Measurements from ENCODE around the gene MYO5B.
"Not testable (repeated sequence)": the region's sequence is repeated elsewhere in the genome, so short reads cannot be mapped to it uniquely, and the experiment has no call there.

The MYO5B gene

DNA sequence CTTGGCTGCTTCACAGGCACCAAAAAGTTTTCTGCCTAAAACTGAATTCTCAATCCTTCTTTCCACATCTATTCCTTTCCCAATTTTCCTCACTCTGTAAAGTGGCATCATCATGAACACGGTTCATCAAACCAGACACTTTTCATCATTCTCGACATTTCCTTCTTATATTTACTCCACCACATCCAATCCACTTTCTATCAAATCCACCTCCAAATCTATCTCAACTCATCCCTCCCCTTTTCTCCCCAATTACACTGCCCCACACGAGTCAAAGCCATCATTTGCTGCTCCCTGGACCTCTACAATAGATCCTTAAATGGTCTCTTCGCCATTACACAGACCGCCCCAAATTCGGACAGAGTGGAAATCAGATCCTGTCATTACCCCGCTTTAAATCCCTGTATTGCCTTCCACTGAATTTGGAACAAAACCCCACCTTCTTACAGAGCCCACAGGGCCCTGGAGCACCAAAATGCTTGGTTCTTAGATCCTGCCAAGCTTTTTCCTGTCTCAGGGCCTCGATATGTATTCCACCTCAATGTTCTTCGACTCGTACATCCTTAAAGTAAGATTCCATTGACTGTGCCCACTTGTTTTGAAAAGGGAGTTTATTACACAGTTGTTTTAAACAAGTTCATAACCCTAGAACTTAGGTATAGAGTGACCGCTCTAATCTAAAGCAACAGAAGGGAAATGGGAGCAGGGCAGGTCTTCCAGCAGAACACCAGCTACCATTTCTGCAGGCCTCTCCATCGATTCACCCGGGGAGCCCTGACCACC, 382.5 kb downstream of the MYO5B start:
- in situ Hi-C loops (cut with MboI; ENCODE audit: low sequenced_read_pairs): no loop called here

DNA sequence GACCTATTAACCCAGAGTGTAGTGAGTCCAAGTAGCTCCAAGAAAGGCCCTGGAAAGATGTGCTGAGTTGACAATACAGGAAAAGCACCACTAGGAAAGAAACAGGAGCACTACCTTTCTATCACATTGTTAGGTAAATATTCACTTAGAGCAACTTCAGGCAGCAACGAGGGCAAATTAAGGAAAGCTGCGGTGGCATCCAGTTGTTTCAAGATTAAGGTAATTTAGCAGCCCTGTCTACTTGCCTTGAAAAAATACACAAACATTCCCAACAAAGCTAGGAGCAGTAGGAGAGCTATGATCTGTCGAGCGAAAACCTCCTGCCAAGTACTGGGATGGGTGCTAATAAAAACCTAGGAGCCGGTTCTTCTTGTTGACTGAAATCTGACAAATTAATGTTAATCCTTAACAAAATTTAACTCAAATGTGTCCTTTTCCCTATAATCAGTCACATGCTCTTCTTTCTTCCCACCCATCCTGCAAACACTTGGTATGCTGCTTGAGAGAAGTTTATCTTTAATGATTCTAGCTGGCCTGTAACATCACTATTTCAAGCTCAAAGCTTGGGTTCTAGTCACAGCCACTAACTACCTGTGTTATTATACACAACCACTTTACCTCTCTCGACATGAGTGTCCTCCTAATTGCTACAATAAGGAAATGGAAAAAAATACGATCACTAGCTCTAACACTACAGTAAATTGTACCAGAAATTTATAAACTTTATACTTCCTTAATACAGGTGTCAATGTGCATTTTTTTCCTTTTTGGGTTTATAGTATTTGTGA, 383.6 kb downstream of the MYO5B start:
- in situ Hi-C loops (cut with MboI; ENCODE audit: low sequenced_read_pairs): no loop called here

- in situ Hi-C loops (cut with MboI; ENCODE audit: low sequenced_read_pairs): not testable (repeated sequence)
Measured at GRCh38 chr18:49808553-49809191, 386.3 kb downstream of the MYO5B start.

GRCh38 chr18:49804096-49804495, 390.9 kb downstream of the MYO5B start:
- in situ Hi-C loops (cut with MboI; ENCODE audit: low sequenced_read_pairs): no loop called here

DNA sequence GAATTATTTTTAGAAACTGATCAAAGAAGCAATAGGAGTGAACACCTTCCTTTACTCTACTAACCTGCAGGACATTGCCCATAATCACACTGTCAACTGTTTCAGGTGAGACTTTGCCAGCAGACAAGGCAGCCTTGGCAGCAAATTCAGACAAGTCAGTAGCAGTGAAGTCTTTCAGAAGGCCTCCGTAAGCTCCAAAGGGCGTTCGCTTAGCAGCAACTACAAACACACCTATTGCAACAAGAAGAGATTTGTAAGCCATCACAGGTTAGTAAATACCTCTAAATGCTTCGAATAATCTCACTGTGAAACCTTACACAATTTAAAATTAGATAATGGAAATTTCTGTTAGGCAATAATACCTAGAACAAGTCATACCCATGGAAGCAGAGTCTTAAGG, 392.3 kb downstream of the MYO5B start:
- in situ Hi-C loops (cut with MboI; ENCODE audit: low sequenced_read_pairs): no loop called here

- in situ Hi-C loops (cut with MboI; ENCODE audit: low sequenced_read_pairs): not testable (repeated sequence)
Measured at GRCh38 chr18:49800491-49800890, 394.5 kb downstream of the MYO5B start.

DNA sequence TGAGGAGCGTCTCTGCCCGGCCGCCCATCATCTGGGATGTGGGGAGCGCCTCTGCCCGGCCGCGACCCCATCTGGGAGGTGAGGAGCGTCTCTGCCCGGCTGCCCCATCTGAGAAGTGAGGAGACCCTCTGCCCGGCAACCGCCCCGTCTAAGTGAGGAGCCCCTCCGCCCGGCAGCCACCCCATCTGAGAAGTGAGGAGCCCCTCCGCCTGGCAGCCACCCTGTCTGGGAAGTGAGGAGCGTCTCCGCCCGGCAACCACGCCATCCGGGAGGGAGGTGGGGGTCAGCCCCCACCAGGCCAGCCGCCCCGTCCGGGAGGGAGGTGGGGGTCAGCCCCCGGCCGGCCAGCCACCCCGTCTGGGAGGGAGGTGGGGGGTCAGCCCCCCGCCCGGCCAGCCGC, 395.1 kb downstream of the MYO5B start:
- in situ Hi-C loops (cut with MboI; ENCODE audit: low sequenced_read_pairs): not testable (repeated sequence)

- in situ Hi-C loops (cut with MboI; ENCODE audit: low sequenced_read_pairs): no loop called here
Measured at GRCh38 chr18:49798001-49798400, 396.9 kb downstream of the MYO5B start.

- in situ Hi-C loops (cut with MboI; ENCODE audit: low sequenced_read_pairs): no loop called here
Measured at GRCh38 chr18:49795612-49796552, 399.1 kb downstream of the MYO5B start.

DNA sequence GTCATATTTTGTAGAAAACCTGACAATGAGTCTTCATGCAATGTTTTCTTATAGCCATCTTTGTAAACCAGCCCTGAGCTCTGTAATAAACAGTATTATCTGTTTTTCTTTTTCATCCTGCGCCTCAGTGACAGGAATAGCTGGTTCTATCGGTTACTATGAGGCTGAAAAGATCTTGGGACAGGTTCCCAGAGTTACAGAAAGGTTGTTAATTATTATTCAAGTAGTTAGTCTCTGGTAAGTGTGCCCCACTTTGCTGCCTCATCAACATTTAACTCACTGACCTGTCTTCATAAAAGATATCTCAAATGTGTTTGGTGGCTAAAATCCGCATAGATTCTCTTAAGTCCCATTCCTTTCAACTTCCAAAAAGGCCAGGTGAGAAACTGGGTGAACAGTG, 400.2 kb downstream of the MYO5B start:
- in situ Hi-C loops (cut with MboI; ENCODE audit: low sequenced_read_pairs): no loop called here

GRCh38 chr18:49789560-49790134, 405.3 kb downstream of the MYO5B start:
- in situ Hi-C loops (cut with MboI; ENCODE audit: low sequenced_read_pairs): not testable (repeated sequence)

- in situ Hi-C loops (cut with MboI; ENCODE audit: low sequenced_read_pairs): no loop called here
Measured at GRCh38 chr18:49788327-49788898, 406.5 kb downstream of the MYO5B start.

GRCh38 chr18:49786019-49786720, 408.8 kb downstream of the MYO5B start:
- in situ Hi-C loops (cut with MboI; ENCODE audit: low sequenced_read_pairs): no loop called here

- in situ Hi-C loops (cut with MboI; ENCODE audit: low sequenced_read_pairs): no loop called here
Measured at GRCh38 chr18:49784427-49785185, 410.3 kb downstream of the MYO5B start.

GRCh38 chr18:49783631-49784030, 411.3 kb downstream of the MYO5B start:
- in situ Hi-C loops (cut with MboI; ENCODE audit: low sequenced_read_pairs): not testable (repeated sequence)

- in situ Hi-C loops (cut with MboI; ENCODE audit: low sequenced_read_pairs): no loop called here
Measured at GRCh38 chr18:49778826-49779465, 416.0 kb downstream of the MYO5B start.
